K562 (cell line): ENCODE data around the gene TDRD12. TPM values are rescaled to one million over a fixed set of nuclear protein-coding genes. Genes with fewer than 3 reads are reported as not detected.

Source experiments
- ATF7 ChIP-seq: fragments of 450-650 bp; IDR thresholded peaks from 2 replicates; pipeline ENCODE4 v1.7.1; 2014; ENCODE audit warnings: mild to moderate bottlenecking, moderate library complexity
- CBFA2T2 ChIP-seq: fragments of 450-650 bp; conservative IDR thresholded peaks from 2 replicates; pipeline ENCODE4 v1.6.1; 2017; ENCODE audit warnings: mild to moderate bottlenecking
- CTCF ChIP-seq, 3 experiments: IDR thresholded peaks in 2 of 3; conservative IDR thresholded peaks in 1 of 3; 2 replicates each; pipeline ENCODE4 v1.5.1; 2011 to 2012; ENCODE audit warnings: low read length in 3 of 3, mild to moderate bottlenecking in 3 of 3, control low read depth in 2 of 3, improper control_type of control experiment in 1 of 3, inconsistent platforms in 1 of 3, low read depth in 1 of 3, mixed read lengths in 1 of 3, moderate library complexity in 1 of 3; ENCODE audit not compliant: insufficient read depth in 2 of 3
- HDAC1 ChIP-seq, 2 experiments: fragments of 450-650 bp; IDR thresholded peaks; 2 replicates each; pipeline ENCODE4 v1.6.1; 2016 to 2017; ENCODE audit warnings: inconsistent platforms in 1 of 2, mild to moderate bottlenecking in 1 of 2, moderate library complexity in 1 of 2
- HMGN3 ChIP-seq: IDR thresholded peaks from 2 replicates; pipeline ENCODE4 v1.6.1; 2011; ENCODE audit warnings: borderline replicate concordance, low read depth, mild to moderate bottlenecking, mixed read lengths, low read length; ENCODE audit not compliant: insufficient read length; ENCODE audit errors: extremely low read depth
- ID3 ChIP-seq, 2 experiments: fragments of 250-450 bp in 1 of 2; fragments of 450-650 bp in 1 of 2; sonication (Bioruptor Pico) in 1 of 2; IDR thresholded peaks; 2 replicates each; pipeline versions ENCODE4 v1.6.1 to v1.8.0; 2016 to 2021; ENCODE audit warnings: mild to moderate bottlenecking in 2 of 2, moderate library complexity in 2 of 2, missing compliant biosample characterization in 1 of 2, missing genetic modification characterization in 1 of 2
- NKRF ChIP-seq: fragments of 450-650 bp; IDR thresholded peaks from 2 replicates; pipeline ENCODE4 v1.6.1; 2016; ENCODE audit warnings: borderline replicate concordance
- NR2C2 ChIP-seq, 2 experiments: fragments of 200-800 bp in 1 of 2; sonication (Bioruptor generic) in 1 of 2; sonication (generic) in 1 of 2; formaldehyde crosslinking in 1 of 2; IDR thresholded peaks; 2 replicates each; pipeline versions ENCODE4 v1.6.1 to v1.8.0; 2016 to 2022; ENCODE audit warnings: mild to moderate bottlenecking in 1 of 2, missing compliant biosample characterization in 1 of 2, missing genetic modification characterization in 1 of 2, missing genetic modification reagents in 1 of 2
- TRIM28 ChIP-seq: fragments of 450-650 bp; IDR thresholded peaks from 2 replicates; pipeline ENCODE4 v1.6.1; 2017
- ZNF174 ChIP-seq: fragments of 250-450 bp; sonication (Bioruptor Pico); IDR thresholded peaks from 2 replicates; pipeline ENCODE4 v1.4.0; 2020; ENCODE audit warnings: mild to moderate bottlenecking
- ZNF311 ChIP-seq: fragments of 250-450 bp; sonication (Bioruptor Pico); IDR thresholded peaks from 2 replicates; pipeline ENCODE4 v1.4.0; 2020; ENCODE audit warnings: mild to moderate bottlenecking, moderate library complexity
- ZNF785 ChIP-seq: fragments of 250-450 bp; sonication (Bioruptor Pico); IDR thresholded peaks from 2 replicates; pipeline ENCODE4 v1.4.0; 2020; ENCODE audit warnings: mild to moderate bottlenecking
- polyA plus RNA-seq, 8 experiments: library from polyadenylated mRNA; depleted of rRNA in 4 of 8; stranded (reverse) in 5 of 8; unstranded in 3 of 8; fragments of >200 nt; fragmentation: Nextera tagmentation in 2 of 8; fragmentation: Illumina TruSeq in 1 of 8; extraction: Ambion mirVana in 2 of 8; extraction: Trizol in 1 of 8; gene quantifications; 2 replicates each; pipeline versions ENCODE4 v1.2.1 to v1.2.3, GENCODE V29; 2011 to 2014; ENCODE audit warnings: inconsistent platforms in 1 of 8, missing spikeins in 1 of 8
- total RNA-seq, 7 experiments: library from RNA; depleted of rRNA in 6 of 7; stranded (reverse); fragments of >200 nt in 6 of 7; fragmentation: Illumina TruSeq in 2 of 7; extraction: Trizol in 2 of 7; gene quantifications; 2 replicates each; pipeline versions ENCODE4 v1.2.1 to v1.2.3, GENCODE V29; 2011 to 2021; ENCODE audit warnings: low replicate concordance in 1 of 7
- TF ChIP-seq, protein P1 (sequence below): fragments of 250-450 bp; sonication (Bioruptor Pico); IDR thresholded peaks from 2 replicates; pipeline ENCODE4 v1.5.1; 2021; ENCODE audit warnings: mild to moderate bottlenecking
- TF ChIP-seq, protein P2 (sequence below): fragments of 250-450 bp; sonication (Bioruptor Pico); IDR thresholded peaks from 2 replicates; pipeline ENCODE4 v1.4.0; 2020

TDRD12 gene
- total and polyA plus RNA-seq, 9 of the 15 experiments (the other 6 are each of a cell fraction or from before 2014, with no cell fraction given), result 0.03 TPM; not detected in 8

DNA sequence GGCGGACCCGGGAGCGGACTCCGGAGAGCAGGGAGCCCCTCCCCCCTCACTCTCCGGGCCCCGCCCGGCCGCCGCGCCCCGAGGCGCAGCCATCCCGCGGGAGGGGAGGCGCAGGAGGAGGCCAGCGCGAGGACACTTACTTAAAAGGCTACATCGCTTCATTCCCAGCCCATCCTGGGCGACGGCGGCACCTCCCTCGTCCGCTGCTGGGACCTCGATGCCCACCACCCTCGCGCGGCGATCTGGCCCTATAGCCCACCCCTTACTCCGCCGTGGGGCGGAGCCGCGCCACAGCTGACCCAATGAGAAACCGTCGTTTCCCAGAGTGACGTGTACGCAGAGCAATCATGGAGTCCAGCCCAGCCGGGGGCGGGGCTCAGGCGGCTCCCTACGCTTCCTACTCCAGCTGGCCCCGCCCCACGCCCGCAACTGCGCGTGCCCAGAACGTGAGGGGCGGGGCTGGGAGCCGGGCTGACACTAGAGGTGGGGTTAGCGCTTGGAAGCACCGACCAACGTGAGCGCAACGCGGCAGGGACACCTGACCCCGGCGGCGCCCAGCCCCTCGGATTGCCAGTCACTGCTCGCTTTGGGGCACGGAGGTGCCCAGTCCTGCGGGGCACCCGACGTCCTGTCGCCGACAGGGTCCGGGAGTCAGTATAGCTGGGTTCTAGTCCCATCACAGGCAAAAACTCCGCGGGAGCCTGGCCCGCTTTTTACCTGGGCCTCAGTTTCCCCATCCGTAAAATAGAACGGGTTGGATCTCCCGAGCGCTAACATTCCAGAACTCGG lies 44.4 kb upstream of the TDRD12 start, which contains the start of gene ANKRD27 (continued):
- TF ChIP-seq CTCF (IDR thresholded peaks at IDR 0.05 in 2 of 3, conservative IDR thresholded peaks at IDR 0.05 in 1 of 3; ENCODE audit: insufficient read depth in 2 of 3, low read depth in 1 of 3, low read length in 3 of 3) (0 out of 6 replicates have a peak, but pooled peaks of 1 of the 3 experiments have one; percentile 0), ZNF174 (no peak), ZNF311 (no peak), NKRF (no peak), HMGN3 (peak; percentile 49), ATF7 (peak; percentile 68), CBFA2T2 (peak; percentile 29), NR2C2 (CRISPR knock-in tag; IDR thresholded peaks at IDR 0.05) (no peak), NR2C2 (tag; IDR thresholded peaks at IDR 0.05) (no peak), ZNF785 (no peak), ID3 (CRISPR knock-in tag; IDR thresholded peaks at IDR 0.05) (no peak), ID3 (tag; IDR thresholded peaks at IDR 0.05) (no peak), HDAC1 (IDR thresholded peaks at IDR 0.05) (peak in 1 of 2 experiments; percentile 59; a peak in 2 of 4 replicates), TRIM28 (no peak)
- TF ChIP-seq, protein P1, sequence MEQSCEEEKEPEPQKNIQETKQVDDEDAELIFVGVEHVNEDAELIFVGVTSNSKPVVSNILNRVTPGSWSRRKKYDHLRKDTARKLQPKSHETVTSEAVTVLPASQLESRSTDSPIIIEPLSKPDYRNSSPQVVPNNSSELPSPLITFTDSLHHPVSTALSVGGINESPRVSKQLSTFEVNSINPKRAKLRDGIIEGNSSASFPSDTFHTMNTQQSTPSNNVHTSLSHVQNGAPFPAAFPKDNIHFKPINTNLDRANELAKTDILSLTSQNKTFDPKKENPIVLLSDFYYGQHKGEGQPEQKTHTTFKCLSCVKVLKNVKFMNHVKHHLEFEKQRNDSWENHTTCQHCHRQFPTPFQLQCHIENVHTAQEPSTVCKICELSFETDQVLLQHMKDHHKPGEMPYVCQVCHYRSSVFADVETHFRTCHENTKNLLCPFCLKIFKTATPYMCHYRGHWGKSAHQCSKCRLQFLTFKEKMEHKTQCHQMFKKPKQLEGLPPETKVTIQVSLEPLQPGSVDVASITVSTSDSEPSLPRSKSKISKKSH, result no peak
- TF ChIP-seq, protein P2, sequence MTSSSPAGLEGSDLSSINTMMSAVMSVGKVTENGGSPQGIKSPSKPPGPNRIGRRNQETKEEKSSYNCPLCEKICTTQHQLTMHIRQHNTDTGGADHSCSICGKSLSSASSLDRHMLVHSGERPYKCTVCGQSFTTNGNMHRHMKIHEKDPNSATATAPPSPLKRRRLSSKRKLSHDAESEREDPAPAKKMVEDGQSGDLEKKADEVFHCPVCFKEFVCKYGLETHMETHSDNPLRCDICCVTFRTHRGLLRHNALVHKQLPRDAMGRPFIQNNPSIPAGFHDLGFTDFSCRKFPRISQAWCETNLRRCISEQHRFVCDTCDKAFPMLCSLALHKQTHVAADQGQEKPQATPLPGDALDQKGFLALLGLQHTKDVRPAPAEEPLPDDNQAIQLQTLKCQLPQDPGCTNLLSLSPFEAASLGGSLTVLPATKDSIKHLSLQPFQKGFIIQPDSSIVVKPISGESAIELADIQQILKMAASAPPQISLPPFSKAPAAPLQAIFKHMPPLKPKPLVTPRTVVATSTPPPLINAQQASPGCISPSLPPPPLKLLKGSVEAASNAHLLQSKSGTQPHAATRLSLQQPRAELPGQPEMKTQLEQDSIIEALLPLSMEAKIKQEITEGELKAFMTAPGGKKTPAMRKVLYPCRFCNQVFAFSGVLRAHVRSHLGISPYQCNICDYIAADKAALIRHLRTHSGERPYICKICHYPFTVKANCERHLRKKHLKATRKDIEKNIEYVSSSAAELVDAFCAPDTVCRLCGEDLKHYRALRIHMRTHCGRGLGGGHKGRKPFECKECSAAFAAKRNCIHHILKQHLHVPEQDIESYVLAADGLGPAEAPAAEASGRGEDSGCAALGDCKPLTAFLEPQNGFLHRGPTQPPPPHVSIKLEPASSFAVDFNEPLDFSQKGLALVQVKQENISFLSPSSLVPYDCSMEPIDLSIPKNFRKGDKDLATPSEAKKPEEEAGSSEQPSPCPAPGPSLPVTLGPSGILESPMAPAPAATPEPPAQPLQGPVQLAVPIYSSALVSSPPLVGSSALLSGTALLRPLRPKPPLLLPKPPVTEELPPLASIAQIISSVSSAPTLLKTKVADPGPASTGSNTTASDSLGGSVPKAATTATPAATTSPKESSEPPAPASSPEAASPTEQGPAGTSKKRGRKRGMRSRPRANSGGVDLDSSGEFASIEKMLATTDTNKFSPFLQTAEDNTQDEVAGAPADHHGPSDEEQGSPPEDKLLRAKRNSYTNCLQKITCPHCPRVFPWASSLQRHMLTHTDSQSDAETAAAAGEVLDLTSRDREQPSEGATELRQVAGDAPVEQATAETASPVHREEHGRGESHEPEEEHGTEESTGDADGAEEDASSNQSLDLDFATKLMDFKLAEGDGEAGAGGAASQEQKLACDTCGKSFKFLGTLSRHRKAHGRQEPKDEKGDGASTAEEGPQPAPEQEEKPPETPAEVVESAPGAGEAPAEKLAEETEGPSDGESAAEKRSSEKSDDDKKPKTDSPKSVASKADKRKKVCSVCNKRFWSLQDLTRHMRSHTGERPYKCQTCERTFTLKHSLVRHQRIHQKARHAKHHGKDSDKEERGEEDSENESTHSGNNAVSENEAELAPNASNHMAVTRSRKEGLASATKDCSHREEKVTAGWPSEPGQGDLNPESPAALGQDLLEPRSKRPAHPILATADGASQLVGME, result no peak
